OCI-LY1 (cell line): ENCODE measurements around the gene DPP6.

Experiments
- H2AFZ ChIP-seq: fragments of 200-600 bp; sonication (generic), shearing (Covaris generic); 2 replicates; pipeline ENCODE4 v1.6.0; 2014; ENCODE audit warnings: antibody characterized with exemption, mild to moderate bottlenecking, low read length
- H3F3A ChIP-seq: fragments of 200-600 bp; sonication (generic), shearing (Covaris generic); 2 replicates; pipeline ENCODE4 v1.6.0; 2014; ENCODE audit warnings: mild to moderate bottlenecking, antibody characterized with exemption, low read length, moderate library complexity; ENCODE audit not compliant: insufficient read depth
- H3K27ac ChIP-seq: fragments of 200-600 bp; sonication (generic); 2 replicates; pipeline ENCODE4 v1.5.1; 2014; ENCODE audit warnings: low read length, mixed run types, mild to moderate bottlenecking, low read depth; ENCODE audit not compliant: poor library complexity, severe bottlenecking
- H3K27me3 ChIP-seq: fragments of 200-600 bp; sonication (generic); 2 replicates; pipeline ENCODE4 v1.6.0; 2014; ENCODE audit warnings: antibody characterized with exemption, mild to moderate bottlenecking, low read length, moderate library complexity; ENCODE audit not compliant: insufficient read depth
- H3K36me3 ChIP-seq: fragments of 200-600 bp; sonication (generic); 2 replicates; pipeline ENCODE4 v1.6.1; 2014; ENCODE audit warnings: mild to moderate bottlenecking, antibody characterized with exemption, low read length, moderate library complexity, mixed read lengths; ENCODE audit not compliant: insufficient read depth
- H3K4me1 ChIP-seq: fragments of 200-600 bp; sonication (generic); 2 replicates; pipeline ENCODE4 v1.5.1; 2014; ENCODE audit warnings: mild to moderate bottlenecking, low read length, moderate library complexity; ENCODE audit not compliant: insufficient read depth, severe bottlenecking
- H3K4me2 ChIP-seq: fragments of 200-600 bp; sonication (generic), shearing (Covaris generic); 2 replicates; pipeline ENCODE4 v1.6.1; 2014; ENCODE audit warnings: low read length
- H3K4me3 ChIP-seq: fragments of 200-600 bp; sonication (generic); 2 replicates; pipeline ENCODE4 v1.5.1; 2014; ENCODE audit warnings: low read length, low read depth, mild to moderate bottlenecking, mixed read lengths; ENCODE audit not compliant: poor library complexity, severe bottlenecking
- H3K79me2 ChIP-seq: fragments of 200-600 bp; shearing (Covaris generic); 2 replicates; pipeline ENCODE4 v1.6.1; 2016; ENCODE audit warnings: mixed run types, low read length, mixed read lengths; ENCODE audit not compliant: insufficient read depth
- H3K9ac ChIP-seq: fragments of 200-600 bp; sonication (generic), shearing (Covaris generic); 2 replicates; pipeline ENCODE4 v1.6.1; 2014; ENCODE audit warnings: mild to moderate bottlenecking, low read length, mixed read lengths
- H3K9me2 ChIP-seq: fragments of 200-600 bp; sonication (generic), shearing (Covaris generic); 2 replicates; pipeline ENCODE4 v1.6.1; 2014; ENCODE audit warnings: low read depth, mild to moderate bottlenecking, low read length, mixed read lengths
- H3K9me3 ChIP-seq: fragments of 200-600 bp; shearing (Covaris generic); 2 replicates; pipeline ENCODE4 v1.6.1; 2014; ENCODE audit warnings: low read length, mixed read lengths
- H4K20me1 ChIP-seq: fragments of 200-600 bp; sonication (generic), shearing (Covaris generic); 2 replicates; pipeline ENCODE4 v1.6.0; 2016; ENCODE audit warnings: mild to moderate bottlenecking, low read length; ENCODE audit not compliant: insufficient read depth
- CTCF ChIP-seq: fragments of 200-600 bp; sonication (generic), shearing (Covaris generic); IDR thresholded peaks from 2 replicates; pipeline ENCODE4 v1.5.1; 2017; ENCODE audit warnings: mild to moderate bottlenecking, antibody characterized with exemption, low read length, moderate library complexity, mixed read lengths
- EZH2 ChIP-seq: fragments of 200-600 bp; sonication (generic), shearing (Covaris generic); IDR thresholded peaks from 2 replicates; pipeline ENCODE4 v1.8.0; 2017; ENCODE audit warnings: borderline replicate concordance, mixed run types, mild to moderate bottlenecking, antibody characterized with exemption, low read length, moderate library complexity, mixed read lengths

DPP6 gene

DNA sequence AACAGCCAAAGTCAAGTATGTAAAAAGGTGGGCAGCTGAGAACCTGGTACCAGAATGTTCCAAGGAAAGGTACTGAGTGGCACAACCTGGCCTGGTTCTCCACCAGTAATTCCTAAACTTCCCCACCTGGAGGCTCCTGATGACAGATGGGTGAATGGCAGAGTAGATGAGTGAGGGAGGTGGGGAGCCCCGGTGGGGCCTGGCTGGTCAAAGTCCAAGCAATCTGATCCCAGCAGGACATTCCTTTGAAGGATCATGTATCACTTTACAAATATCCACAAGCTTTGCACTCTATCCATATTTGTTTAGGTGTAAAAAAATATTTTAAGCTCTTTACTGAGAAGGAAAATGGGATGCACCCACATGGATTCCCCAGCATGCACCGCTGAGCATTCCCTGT lies 250.2 kb downstream of the DPP6 start:
- no peaks in the 10 kb centered on the region for H3K4me1 ChIP-seq
- H3K36me3 ChIP-seq, result no peaks in the 10 kb centered on the region
- H3K9me2 ChIP-seq, result no peaks in the 10 kb centered on the region
- H3K4me3 ChIP-seq, result no peak overlapping the region
- H3K9ac ChIP-seq, result no peak overlapping the region
- no peaks in the 10 kb centered on the region for H3K79me2 ChIP-seq
- no peaks in the 10 kb centered on the region for H3F3A ChIP-seq
- no peak overlapping the region for H2AFZ ChIP-seq
- no peaks in the 10 kb centered on the region for H3K9me3 ChIP-seq
- H3K27me3 ChIP-seq, result 0 out of 2 replicates have a peak, but pooled peaks cover 5% of the 10 kb centered on the region
- H4K20me1 ChIP-seq, result no peaks in the 10 kb centered on the region
- no peak for TF ChIP-seq EZH2
- no peak for TF ChIP-seq CTCF
- no peak overlapping the region for H3K4me2 ChIP-seq
- H3K27ac ChIP-seq, result no peak overlapping the region

DNA sequence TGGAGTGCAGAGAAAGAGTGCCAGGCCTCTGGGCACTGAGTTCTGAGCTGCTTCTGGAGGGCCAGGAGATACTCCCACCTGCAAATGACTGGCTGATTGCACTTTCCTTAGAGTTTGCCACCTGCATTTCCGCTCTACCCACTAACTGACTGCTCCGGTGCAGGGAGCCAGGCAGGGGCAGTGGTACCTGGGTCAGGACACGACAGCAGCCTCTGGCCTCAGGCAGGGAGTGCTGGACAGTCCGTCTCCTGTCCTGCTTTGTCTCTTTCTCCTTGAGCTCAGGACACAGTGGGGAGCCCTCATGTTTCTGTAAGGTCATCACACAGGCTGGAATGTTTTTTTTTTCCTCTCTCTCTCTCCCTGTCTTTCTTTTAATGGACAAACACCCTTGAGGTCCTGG lies 252.0 kb downstream of the DPP6 start:
- Histone ChIP-seq H3K9ac (no peak overlapping the region), H3K79me2 (no peaks in the 10 kb centered on the region), H2AFZ (no peak overlapping the region), H4K20me1 (no peaks in the 10 kb centered on the region), H3K4me3 (no peak overlapping the region), H3K4me1 (no peaks in the 10 kb centered on the region), H3F3A (no peaks in the 10 kb centered on the region), H3K4me2 (no peak overlapping the region), H3K9me2 (no peaks in the 10 kb centered on the region), H3K36me3 (no peaks in the 10 kb centered on the region), H3K27ac (no peak overlapping the region), H3K27me3 (0 out of 2 replicates have a peak, but pooled peaks cover 5% of the 10 kb centered on the region), H3K9me3 (no peaks in the 10 kb centered on the region)
- TF ChIP-seq EZH2 (no peak), CTCF (no peak)

DNA sequence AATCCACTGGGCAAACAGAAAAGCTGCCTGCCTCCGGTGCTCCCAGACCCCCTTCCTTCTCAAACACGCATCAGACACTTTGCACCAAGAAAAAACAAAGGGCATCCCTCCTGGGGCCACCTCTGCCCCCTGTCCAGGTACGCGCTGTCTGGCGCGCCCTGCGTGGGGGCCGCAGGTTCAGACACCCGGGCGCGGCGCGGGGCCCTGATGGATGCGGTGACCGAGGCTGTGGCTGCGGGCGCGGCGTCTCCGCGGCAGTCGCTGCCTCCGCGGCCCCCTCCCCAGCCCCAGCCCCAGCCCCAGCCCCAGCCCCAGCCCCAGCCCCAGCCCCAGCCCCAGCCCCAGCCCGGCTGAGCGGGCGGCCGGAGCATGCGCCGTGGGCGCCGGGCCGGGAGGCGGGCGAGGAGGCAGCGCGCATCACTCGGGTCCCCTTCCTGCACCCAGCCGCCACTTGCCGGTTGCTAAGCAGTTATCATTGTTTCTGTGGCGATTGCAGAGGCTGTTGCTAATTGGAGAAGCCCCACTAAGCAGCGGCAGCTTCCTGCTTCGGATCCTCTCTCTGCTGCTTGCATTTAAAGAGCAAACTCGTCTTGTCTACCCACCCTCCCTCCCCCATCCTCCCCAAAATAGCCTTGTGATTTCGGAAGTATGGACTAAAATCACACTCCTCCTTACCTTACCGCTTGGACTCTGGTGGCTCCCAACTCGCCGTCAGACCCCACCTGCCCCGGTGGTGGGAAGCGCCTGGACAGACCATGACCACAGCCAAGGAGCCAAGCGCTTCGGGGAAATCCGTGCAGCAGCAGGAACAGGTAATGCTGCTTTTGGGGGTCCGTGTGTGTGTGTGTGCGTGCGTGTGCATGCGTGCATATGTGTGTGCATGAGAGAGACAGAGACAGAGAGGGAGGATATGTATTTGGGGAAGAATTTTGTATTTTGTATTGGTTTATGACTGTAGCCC lies 252.8 kb downstream of the DPP6 start:
- Histone ChIP-seq H3K4me1 (no peaks in the 10 kb centered on the region), H3F3A (no peaks in the 10 kb centered on the region), H3K4me2 (no peak overlapping the region), H2AFZ (no peak overlapping the region), H3K79me2 (no peaks in the 10 kb centered on the region), H3K27ac (no peak overlapping the region), H4K20me1 (no peaks in the 10 kb centered on the region), H3K9me2 (no peaks in the 10 kb centered on the region), H3K9me3 (no peaks in the 10 kb centered on the region), H3K36me3 (no peaks in the 10 kb centered on the region), H3K9ac (no peak overlapping the region), H3K27me3 (0 out of 2 replicates have a peak, but pooled peaks cover 5% of the 10 kb centered on the region), H3K4me3 (no peak overlapping the region)
- no peak for TF ChIP-seq CTCF
- TF ChIP-seq EZH2, result no peak
